OCI-LY3 (cell line): ENCODE data around the gene CTNND2.

ENCODE experiments used
- H2AFZ ChIP-seq: fragments of 200-600, 300-600 bp; shearing (Covaris generic); 2 replicates; pipeline ENCODE4 v1.6.0; 2014; ENCODE audit warnings: antibody characterized with exemption, low read depth, low read length
- H3K27ac ChIP-seq: fragments of 200-600, 300-600 bp; sonication (generic); 2 replicates; pipeline ENCODE4 v1.5.1; 2014; ENCODE audit warnings: mild to moderate bottlenecking, low read length, moderate library complexity, mixed read lengths
- H3K27me3 ChIP-seq: fragments of 200-600, 300-600 bp; sonication (generic); 2 replicates; pipeline ENCODE4 v1.6.1; 2014; ENCODE audit warnings: low read depth, low read length, mixed read lengths
- H3K36me3 ChIP-seq: fragments of 200-600, 300-600 bp; sonication (generic); replicated peaks from 2 replicates; pipeline ENCODE3; 2014; ENCODE audit warnings: low read depth, low read length, mixed read lengths
- H3K4me1 ChIP-seq: fragments of 300-600, 200-600 bp; sonication (generic); 2 replicates; pipeline ENCODE4 v1.6.1; 2014; ENCODE audit warnings: low read length, mixed read lengths
- H3K4me2 ChIP-seq: fragments of 200-600, 300-600 bp; sonication (generic); 2 replicates; pipeline ENCODE4 v1.6.1; 2014; ENCODE audit warnings: low read length, mixed read lengths
- H3K4me3 ChIP-seq: fragments of 300-600, 200-600 bp; sonication (generic); 2 replicates; pipeline ENCODE4 v1.5.1; 2014; ENCODE audit warnings: antibody characterized with exemption, mild to moderate bottlenecking, low read length, moderate library complexity
- H3K79me2 ChIP-seq: fragments of 300-600, 200-600 bp; shearing (Covaris generic); 2 replicates; pipeline ENCODE4 v1.6.1; 2014; ENCODE audit warnings: mild to moderate bottlenecking, low read length, mixed read lengths
- H3K9ac ChIP-seq: fragments of 300-600, 200-600 bp; shearing (Covaris generic); 2 replicates; pipeline ENCODE4 v1.6.0; 2014; ENCODE audit warnings: mild to moderate bottlenecking, low read length, moderate library complexity
- H3K9me3 ChIP-seq: fragments of 200-600, 300-600 bp; shearing (Covaris generic); 2 replicates; pipeline ENCODE4 v1.6.1; 2014; ENCODE audit warnings: low read length, mixed read lengths; ENCODE audit not compliant: insufficient read depth
- H4K20me1 ChIP-seq: fragments of 200-600, 300-600 bp; sonication (generic); 2 replicates; pipeline ENCODE4 v1.6.1; 2016; ENCODE audit warnings: low read length, mixed read lengths; ENCODE audit not compliant: insufficient read depth
- EZH2phosphoT487 ChIP-seq: fragments of 200-600 bp; shearing (Covaris generic); IDR thresholded peaks from 2 replicates; pipeline ENCODE4 v1.6.1; 2018; ENCODE audit warnings: antibody characterized with exemption, mixed run types, low read depth
- TF ChIP-seq, protein P1 (sequence below): fragments of 200-600, 300-600 bp; sonication (generic); IDR thresholded peaks from 2 replicates; pipeline ENCODE4 v1.5.1; 2014; ENCODE audit warnings: antibody characterized with exemption, low read length, low read depth

CTNND2 gene

DNA sequence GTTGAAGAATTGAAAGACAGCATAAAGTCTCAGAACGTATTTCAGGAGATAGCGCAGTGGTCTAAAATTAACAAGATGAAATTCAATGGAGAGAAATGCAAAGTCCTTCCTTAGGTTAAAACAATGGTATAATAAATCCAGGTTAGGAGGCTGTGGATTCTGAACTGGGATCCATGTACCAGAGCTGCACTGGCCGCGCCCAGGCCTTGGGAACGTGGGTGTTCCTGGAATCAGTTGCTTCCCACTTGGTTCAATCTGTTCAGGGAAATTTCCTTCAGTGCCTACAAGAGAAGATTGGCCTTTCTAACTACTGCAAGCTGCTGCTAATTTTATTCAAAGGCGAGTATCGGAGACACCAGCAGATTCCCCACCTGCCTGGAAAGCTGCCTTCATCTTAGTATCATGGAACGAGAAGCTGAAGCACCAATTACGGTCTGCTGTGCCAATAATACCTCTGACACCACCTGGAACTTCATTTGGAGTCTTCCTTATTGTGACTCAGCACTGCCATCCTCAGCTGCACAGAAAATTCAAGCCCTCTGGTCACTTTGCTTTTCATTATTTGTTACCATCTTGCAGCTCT lies 14.3 kb upstream of the CTNND2 start:
- Histone ChIP-seq H3K9me3 (no peaks in the 10 kb centered on the region), H3K4me2 (no peak overlapping the region), H3K4me3 (no peak overlapping the region), H4K20me1 (no peaks in the 10 kb centered on the region), H3K36me3 (no peaks in the 10 kb centered on the region), H2AFZ (no peak overlapping the region), H3K9ac (no peak overlapping the region), H3K27ac (no peak overlapping the region), H3K79me2 (no peaks in the 10 kb centered on the region), H3K4me1 (no peaks in the 10 kb centered on the region), H3K27me3 (no peaks in the 10 kb centered on the region)
- TF ChIP-seq EZH2phosphoT487, result no peak
- TF ChIP-seq, protein P1, sequence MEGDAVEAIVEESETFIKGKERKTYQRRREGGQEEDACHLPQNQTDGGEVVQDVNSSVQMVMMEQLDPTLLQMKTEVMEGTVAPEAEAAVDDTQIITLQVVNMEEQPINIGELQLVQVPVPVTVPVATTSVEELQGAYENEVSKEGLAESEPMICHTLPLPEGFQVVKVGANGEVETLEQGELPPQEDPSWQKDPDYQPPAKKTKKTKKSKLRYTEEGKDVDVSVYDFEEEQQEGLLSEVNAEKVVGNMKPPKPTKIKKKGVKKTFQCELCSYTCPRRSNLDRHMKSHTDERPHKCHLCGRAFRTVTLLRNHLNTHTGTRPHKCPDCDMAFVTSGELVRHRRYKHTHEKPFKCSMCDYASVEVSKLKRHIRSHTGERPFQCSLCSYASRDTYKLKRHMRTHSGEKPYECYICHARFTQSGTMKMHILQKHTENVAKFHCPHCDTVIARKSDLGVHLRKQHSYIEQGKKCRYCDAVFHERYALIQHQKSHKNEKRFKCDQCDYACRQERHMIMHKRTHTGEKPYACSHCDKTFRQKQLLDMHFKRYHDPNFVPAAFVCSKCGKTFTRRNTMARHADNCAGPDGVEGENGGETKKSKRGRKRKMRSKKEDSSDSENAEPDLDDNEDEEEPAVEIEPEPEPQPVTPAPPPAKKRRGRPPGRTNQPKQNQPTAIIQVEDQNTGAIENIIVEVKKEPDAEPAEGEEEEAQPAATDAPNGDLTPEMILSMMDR, result no peak

DNA sequence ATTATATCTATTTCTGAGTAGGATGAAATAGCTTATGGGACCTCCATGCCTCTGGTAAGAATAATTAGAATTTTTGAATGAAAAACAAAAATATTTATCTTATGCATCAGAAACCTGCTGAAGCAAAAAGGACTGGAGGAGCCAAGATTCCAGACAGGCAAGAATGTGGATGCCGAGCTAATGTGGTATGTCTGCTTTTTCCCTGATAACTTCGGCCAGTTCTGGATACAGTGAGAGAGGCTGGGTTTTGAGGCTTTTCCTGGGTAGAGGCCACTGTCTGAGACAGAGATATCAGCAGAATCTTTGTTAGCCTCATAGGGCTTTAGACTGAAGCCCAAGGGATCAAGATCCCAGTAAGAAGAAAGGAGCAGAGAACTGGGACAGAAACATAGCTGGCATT lies 5.2 kb upstream of the CTNND2 start:
- H3K79me2 ChIP-seq, result no peaks in the 10 kb centered on the region
- TF ChIP-seq, protein P1, result no peak
- TF ChIP-seq EZH2phosphoT487, result no peak
- no peak overlapping the region for H3K4me2 ChIP-seq
- no peaks in the 10 kb centered on the region for H4K20me1 ChIP-seq
- no peak overlapping the region for H3K9ac ChIP-seq
- H3K36me3 ChIP-seq, result no peaks in the 10 kb centered on the region
- no peaks in the 10 kb centered on the region for H3K4me1 ChIP-seq
- H3K9me3 ChIP-seq, result no peaks in the 10 kb centered on the region
- no peaks in the 10 kb centered on the region for H3K27me3 ChIP-seq
- H2AFZ ChIP-seq, result no peak overlapping the region
- H3K4me3 ChIP-seq, result no peak overlapping the region
- no peak overlapping the region for H3K27ac ChIP-seq

DNA sequence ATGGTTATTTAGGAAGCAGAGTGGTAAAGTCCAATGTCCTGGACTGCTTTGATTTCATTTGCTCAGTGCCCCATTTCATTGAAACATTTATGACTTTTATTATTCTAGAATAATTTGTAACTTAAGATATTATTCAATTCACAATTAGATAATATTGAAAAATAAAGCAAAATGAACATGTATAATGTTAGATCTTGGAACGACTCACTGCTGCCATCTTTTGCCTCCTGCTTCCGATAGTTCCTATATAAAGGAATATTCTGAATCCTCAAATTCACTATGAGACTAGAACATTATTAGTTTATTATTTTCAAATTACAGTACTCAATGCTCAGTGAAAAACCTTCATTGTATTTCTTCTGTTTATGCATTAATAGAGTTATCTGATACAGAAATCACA lies 2.3 kb upstream of the CTNND2 start:
- no peaks in the 10 kb centered on the region for H3K36me3 ChIP-seq
- no peaks in the 10 kb centered on the region for H3K4me1 ChIP-seq
- H2AFZ ChIP-seq, result no peak overlapping the region
- TF ChIP-seq, protein P1, result no peak
- H3K9ac ChIP-seq, result no peak overlapping the region
- H3K79me2 ChIP-seq, result no peaks in the 10 kb centered on the region
- H3K4me2 ChIP-seq, result no peak overlapping the region
- H3K4me3 ChIP-seq, result no peak overlapping the region
- H3K27ac ChIP-seq, result no peak overlapping the region
- H3K27me3 ChIP-seq, result no peaks in the 10 kb centered on the region
- no peaks in the 10 kb centered on the region for H3K9me3 ChIP-seq
- no peaks in the 10 kb centered on the region for H4K20me1 ChIP-seq

DNA sequence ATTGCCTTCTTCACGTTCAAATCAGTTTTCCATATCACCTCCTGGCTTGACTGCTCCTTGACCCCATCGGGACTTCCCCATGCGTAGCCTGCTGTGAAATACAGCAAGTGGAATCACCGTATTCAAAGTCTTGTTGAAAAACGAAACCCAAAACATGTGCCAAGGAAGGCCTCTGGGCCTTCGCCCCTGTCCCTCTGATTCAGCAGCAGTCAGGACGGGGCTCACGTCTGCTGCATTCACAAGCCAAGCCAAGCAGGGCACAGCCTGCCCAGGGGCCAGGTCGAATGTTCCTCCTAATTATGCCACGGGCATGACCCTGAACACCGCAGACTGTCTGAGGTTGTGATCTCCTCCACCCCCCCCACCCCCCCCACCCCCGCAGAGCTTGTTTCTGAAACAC lies 960 bp upstream of the CTNND2 start:
- H3K9me3 ChIP-seq, result no peaks in the 10 kb centered on the region
- H3K4me3 ChIP-seq, result no peak overlapping the region
- H3K36me3 ChIP-seq, result no peaks in the 10 kb centered on the region
- H3K4me2 ChIP-seq, result no peak overlapping the region
- no peaks in the 10 kb centered on the region for H3K27me3 ChIP-seq
- H2AFZ ChIP-seq, result no peak overlapping the region
- H3K79me2 ChIP-seq, result no peaks in the 10 kb centered on the region
- H4K20me1 ChIP-seq, result no peaks in the 10 kb centered on the region
- H3K27ac ChIP-seq, result no peak overlapping the region
- no peaks in the 10 kb centered on the region for H3K4me1 ChIP-seq
- TF ChIP-seq, protein P1, result no peak
- no peak for TF ChIP-seq EZH2phosphoT487
- no peak overlapping the region for H3K9ac ChIP-seq
